ENCODE data around the gene KIRREL3. TPM values are rescaled to one million over a fixed set of nuclear protein-coding genes. Genes with fewer than 3 reads are reported as not detected.
A peak's percentile ranks its signal among the peaks of the same experiment; 100 is the strongest.

KIRREL3 gene
- 0.51 TPM in 1 of 2 replicates, not detected in the other for total RNA-seq

GRCh38 chr11:127000291-127000968 is at the start of gene KIRREL3:
KIRREL3 (minus strand) TSS chr11:127000770.
- TF ChIP-seq CTCF (IDR thresholded peaks at IDR 0.05; ENCODE audit: insufficient read depth, low read length, severe bottlenecking): no peak
- DNase-seq (ENCODE audit: low read depth) (no peak), FAIRE-seq (no peak)
- H3K36me3 ChIP-seq (ENCODE audit: control insufficient read depth, insufficient read depth, low read length): no peaks in the 10 kb centered on the region
- no peak within 1 kb of the TSS for H3K4me3 ChIP-seq (ENCODE audit: low read depth, low read length)
- H3K27me3 ChIP-seq (ENCODE audit: control insufficient read depth, insufficient read depth, low read length): peaks cover 25% of the 10 kb centered on the region

- FAIRE-seq: no peak
- no peak for DNase-seq (ENCODE audit: low read depth)
- H3K4me3 ChIP-seq (ENCODE audit: low read depth, low read length): no peak overlapping the region
Observed at GRCh38 chr11:127050186-127050585, 49.6 kb upstream of the KIRREL3 start.

GRCh38 chr11:127049486-127049885 is 48.9 kb upstream of the KIRREL3 start:
- FAIRE-seq (peak; percentile 50), DNase-seq (ENCODE audit: low read depth) (no peak)
- TF ChIP-seq CTCF (IDR thresholded peaks at IDR 0.05; ENCODE audit: insufficient read depth, low read length, severe bottlenecking): no peak
- Histone ChIP-seq H3K27me3 (ENCODE audit: control insufficient read depth, insufficient read depth, low read length) (no peaks in the 10 kb centered on the region), H3K4me3 (ENCODE audit: low read depth, low read length) (no peak overlapping the region), H3K36me3 (ENCODE audit: control insufficient read depth, insufficient read depth, low read length) (no peaks in the 10 kb centered on the region)

More at GRCh38 chr11:127050186-127050585, 49.6 kb upstream of the KIRREL3 start:
- TF ChIP-seq CTCF (IDR thresholded peaks at IDR 0.05; ENCODE audit: insufficient read depth, low read length, severe bottlenecking): no peak
- Histone ChIP-seq H3K27me3 (ENCODE audit: control insufficient read depth, insufficient read depth, low read length) (no peaks in the 10 kb centered on the region), H3K36me3 (ENCODE audit: control insufficient read depth, insufficient read depth, low read length) (no peaks in the 10 kb centered on the region)

GRCh38 chr11:127044535-127044934 is 44.0 kb upstream of the KIRREL3 start:
- no peak for DNase-seq (ENCODE audit: low read depth)

DNA sequence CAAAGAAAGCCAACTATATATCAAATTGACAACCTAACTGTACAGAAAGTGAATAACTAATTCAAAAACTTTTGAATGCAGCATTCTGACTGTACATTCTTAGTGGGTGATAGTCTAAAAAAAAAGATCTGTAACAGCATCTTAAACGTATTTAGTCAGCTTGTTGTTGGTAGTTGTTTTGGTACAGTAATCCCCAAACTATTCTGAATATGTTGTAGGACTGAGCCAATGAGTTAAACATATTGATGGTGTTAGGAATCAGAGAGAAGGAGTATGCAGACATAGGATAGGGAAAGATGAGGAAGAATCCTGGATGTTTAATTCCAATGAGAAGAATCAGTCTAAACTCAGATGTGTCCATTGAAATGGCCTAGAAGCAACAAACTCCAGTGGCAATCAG is 41.9 kb upstream of the KIRREL3 start:
- FAIRE-seq (no peak), DNase-seq (ENCODE audit: low read depth) (no peak)
- H3K27me3 ChIP-seq (ENCODE audit: control insufficient read depth, insufficient read depth, low read length): no peaks in the 10 kb centered on the region
- no peak overlapping the region for H3K4me3 ChIP-seq (ENCODE audit: low read depth, low read length)
- no peaks in the 10 kb centered on the region for H3K36me3 ChIP-seq (ENCODE audit: control insufficient read depth, insufficient read depth, low read length)
- no peak for TF ChIP-seq CTCF (IDR thresholded peaks at IDR 0.05; ENCODE audit: insufficient read depth, low read length, severe bottlenecking)

More at GRCh38 chr11:127044535-127044934, 44.0 kb upstream of the KIRREL3 start:
- no peaks in the 10 kb centered on the region for H3K27me3 ChIP-seq (ENCODE audit: control insufficient read depth, insufficient read depth, low read length)
- TF ChIP-seq CTCF (IDR thresholded peaks at IDR 0.05; ENCODE audit: insufficient read depth, low read length, severe bottlenecking): no peak
- H3K36me3 ChIP-seq (ENCODE audit: control insufficient read depth, insufficient read depth, low read length): no peaks in the 10 kb centered on the region
- no peak overlapping the region for H3K4me3 ChIP-seq (ENCODE audit: low read depth, low read length)
- FAIRE-seq: no peak

DNA sequence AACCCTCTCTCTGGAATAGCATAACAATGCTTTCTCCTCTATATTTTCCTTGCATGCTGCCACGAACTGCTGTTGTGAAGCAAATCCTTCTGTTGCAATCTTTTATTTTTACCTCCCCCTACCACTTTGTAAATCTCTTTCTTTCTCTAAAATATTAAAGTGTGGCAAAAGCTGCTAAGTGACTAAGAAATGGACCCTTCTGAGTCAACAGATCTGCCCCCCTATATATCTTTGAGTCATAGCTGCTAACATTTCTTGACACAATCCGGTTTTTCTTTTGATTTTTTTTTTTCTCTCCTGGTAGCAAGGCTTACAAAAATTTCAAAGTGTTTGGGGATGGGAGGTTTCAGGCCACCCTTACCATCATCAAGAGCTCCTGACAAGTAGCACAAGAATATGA is 39.0 kb upstream of the KIRREL3 start:
- no peak for DNase-seq (ENCODE audit: low read depth)
- H3K36me3 ChIP-seq (ENCODE audit: control insufficient read depth, insufficient read depth, low read length): no peaks in the 10 kb centered on the region
- no peak for TF ChIP-seq CTCF (IDR thresholded peaks at IDR 0.05; ENCODE audit: insufficient read depth, low read length, severe bottlenecking)
- H3K4me3 ChIP-seq (ENCODE audit: low read depth, low read length): no peak overlapping the region
- FAIRE-seq: no peak
- H3K27me3 ChIP-seq (ENCODE audit: control insufficient read depth, insufficient read depth, low read length): no peaks in the 10 kb centered on the region

Measured in bronchial epithelial cell (primary cell).